ENCODE results near the gene MRPL24.

The MRPL24 gene

GRCh38 chr1:156725683-156726280 is 15.1 kb downstream of the MRPL24 start:
- H3K4me3 ChIP-seq (ENCODE audit: low read length), result peak overlapping the region; percentile 82

GRCh38 chr1:156721535-156721934 is 19.4 kb downstream of the MRPL24 start:
- no peak overlapping the region for H3K4me3 ChIP-seq (ENCODE audit: low read length)
- no peak for TF ChIP-seq ZNF274 (IDR thresholded peaks at IDR 0.05; ENCODE audit: low read depth, low read length)

More at GRCh38 chr1:156725683-156726280, 15.1 kb downstream of the MRPL24 start:
- TF ChIP-seq ZNF274 (IDR thresholded peaks at IDR 0.05; ENCODE audit: low read depth, low read length), result no peak

GRCh38 chr1:156721131-156721530 is 19.8 kb downstream of the MRPL24 start:
- TF ChIP-seq ZNF274 (IDR thresholded peaks at IDR 0.05; ENCODE audit: low read depth, low read length), result no peak

GRCh38 chr1:156717351-156717750 is 23.5 kb downstream of the MRPL24 start:
- TF ChIP-seq ZNF274 (IDR thresholded peaks at IDR 0.05; ENCODE audit: low read depth, low read length), result no peak
- no peak overlapping the region for H3K4me3 ChIP-seq (ENCODE audit: low read length)

More at GRCh38 chr1:156721131-156721530, 19.8 kb downstream of the MRPL24 start:
- H3K4me3 ChIP-seq (ENCODE audit: low read length), result no peak overlapping the region

- no peak overlapping the region for H3K4me3 ChIP-seq (ENCODE audit: low read length)
- no peak for TF ChIP-seq ZNF274 (IDR thresholded peaks at IDR 0.05; ENCODE audit: low read depth, low read length)
Observed at GRCh38 chr1:156714830-156715229, 26.1 kb downstream of the MRPL24 start.

- no peak overlapping the region for H3K4me3 ChIP-seq (ENCODE audit: low read length)
- TF ChIP-seq ZNF274 (IDR thresholded peaks at IDR 0.05; ENCODE audit: low read depth, low read length), result no peak
Observed at GRCh38 chr1:156712626-156713025, 28.3 kb downstream of the MRPL24 start.

- no peak overlapping the region for H3K4me3 ChIP-seq (ENCODE audit: low read length)
- TF ChIP-seq ZNF274 (IDR thresholded peaks at IDR 0.05; ENCODE audit: low read depth, low read length), result no peak
Observed at GRCh38 chr1:156711011-156711817, 29.7 kb downstream of the MRPL24 start.

GRCh38 chr1:156709757-156710489 is 31.0 kb downstream of the MRPL24 start:
- TF ChIP-seq ZNF274 (IDR thresholded peaks at IDR 0.05; ENCODE audit: low read depth, low read length), result no peak

GRCh38 chr1:156709031-156709430 is 31.9 kb downstream of the MRPL24 start:
- no peak for TF ChIP-seq ZNF274 (IDR thresholded peaks at IDR 0.05; ENCODE audit: low read depth, low read length)
- no peak overlapping the region for H3K4me3 ChIP-seq (ENCODE audit: low read length)

More at GRCh38 chr1:156709757-156710489, 31.0 kb downstream of the MRPL24 start:
- H3K4me3 ChIP-seq (ENCODE audit: low read length), result no peak overlapping the region

- no peak for TF ChIP-seq ZNF274 (IDR thresholded peaks at IDR 0.05; ENCODE audit: low read depth, low read length)
Observed at GRCh38 chr1:156708218-156708661, 32.6 kb downstream of the MRPL24 start.

GRCh38 chr1:156707417-156708217 is 33.3 kb downstream of the MRPL24 start:
- no peak overlapping the region for H3K4me3 ChIP-seq (ENCODE audit: low read length)
- no peak for TF ChIP-seq ZNF274 (IDR thresholded peaks at IDR 0.05; ENCODE audit: low read depth, low read length)

More at GRCh38 chr1:156708218-156708661, 32.6 kb downstream of the MRPL24 start:
- H3K4me3 ChIP-seq (ENCODE audit: low read length), result no peak overlapping the region

- no peak for TF ChIP-seq ZNF274 (IDR thresholded peaks at IDR 0.05; ENCODE audit: low read depth, low read length)
- H3K4me3 ChIP-seq (ENCODE audit: low read length), result peak overlapping the region; percentile 6; the same call in 1 of the 2 replicates
Observed at GRCh38 chr1:156706657-156707416, 34.1 kb downstream of the MRPL24 start.
